Measurements from ENCODE around the gene CANT1.

The CANT1 gene

GRCh38 chr17:78971756-78972506, 37.6 kb downstream of the CANT1 start:
- DNase-seq (ENCODE audit: low read depth) = no peak
- TF ChIP-seq POLR2A (IDR thresholded peaks at IDR 0.05; ENCODE audit: extremely low read depth, insufficient read length) (no peak), CTCF (IDR thresholded peaks at IDR 0.05; ENCODE audit: low read depth, low read length) (no peak), MYC (IDR thresholded peaks at IDR 0.05; ENCODE audit: low read depth, low read length) (no peak), MAX (IDR thresholded peaks at IDR 0.05; ENCODE audit: low read depth, low read length) (no peak)

GRCh38 chr17:78970834-78971755, 38.5 kb downstream of the CANT1 start:
- no peak overlapping the region for H3K4me3 ChIP-seq (ENCODE audit: low read depth, low read length)
- peak; percentile 81 for TF ChIP-seq CTCF (IDR thresholded peaks at IDR 0.05; ENCODE audit: low read depth, low read length)
- 0 out of 2 replicates have a peak, but pooled peaks have one; percentile 33 for TF ChIP-seq MAX (IDR thresholded peaks at IDR 0.05; ENCODE audit: low read depth, low read length)
- TF ChIP-seq POLR2A (IDR thresholded peaks at IDR 0.05; ENCODE audit: extremely low read depth, insufficient read length) = no peak
- peak; percentile 30; the same call in 1 of the 2 replicates for TF ChIP-seq MYC (IDR thresholded peaks at IDR 0.05; ENCODE audit: low read depth, low read length)
- DNase-seq (ENCODE audit: low read depth) = peak; percentile 75

More at GRCh38 chr17:78971756-78972506, 37.6 kb downstream of the CANT1 start:
- H3K4me3 ChIP-seq (ENCODE audit: low read depth, low read length) = no peak overlapping the region

- TF ChIP-seq MYC (IDR thresholded peaks at IDR 0.05; ENCODE audit: low read depth, low read length) (no peak), MAX (IDR thresholded peaks at IDR 0.05; ENCODE audit: low read depth, low read length) (no peak), CTCF (IDR thresholded peaks at IDR 0.05; ENCODE audit: low read depth, low read length) (no peak), POLR2A (IDR thresholded peaks at IDR 0.05; ENCODE audit: extremely low read depth, insufficient read length) (no peak)
- DNase-seq (ENCODE audit: low read depth) = no peak
- no peak overlapping the region for H3K4me3 ChIP-seq (ENCODE audit: low read depth, low read length)
Observed at GRCh38 chr17:78969865-78970264, 39.7 kb downstream of the CANT1 start.

- no peak overlapping the region for H3K4me3 ChIP-seq (ENCODE audit: low read depth, low read length)
- TF ChIP-seq MAX (IDR thresholded peaks at IDR 0.05; ENCODE audit: low read depth, low read length) (no peak), POLR2A (IDR thresholded peaks at IDR 0.05; ENCODE audit: extremely low read depth, insufficient read length) (no peak), CTCF (IDR thresholded peaks at IDR 0.05; ENCODE audit: low read depth, low read length) (no peak), MYC (IDR thresholded peaks at IDR 0.05; ENCODE audit: low read depth, low read length) (no peak)
- DNase-seq (ENCODE audit: low read depth) = no peak
Observed at GRCh38 chr17:78967782-78968362, 41.7 kb downstream of the CANT1 start.

- DNase-seq (ENCODE audit: low read depth) = no peak
- TF ChIP-seq MAX (IDR thresholded peaks at IDR 0.05; ENCODE audit: low read depth, low read length) (no peak), CTCF (IDR thresholded peaks at IDR 0.05; ENCODE audit: low read depth, low read length) (no peak), MYC (IDR thresholded peaks at IDR 0.05; ENCODE audit: low read depth, low read length) (no peak), POLR2A (IDR thresholded peaks at IDR 0.05; ENCODE audit: extremely low read depth, insufficient read length) (no peak)
- H3K4me3 ChIP-seq (ENCODE audit: low read depth, low read length) = no peak overlapping the region
Observed at GRCh38 chr17:78966910-78967600, 42.5 kb downstream of the CANT1 start.

Measured in NB4 (cell line).